IPS-20b (cell line): Measurements from ENCODE around the gene FZR1.

Source experiments
- H3K27ac ChIP-seq: one replicate; pipeline ENCODE4 v1.5.1; 2013; ENCODE audit warnings: low read length
- H3K27me3 ChIP-seq: 2 replicates; pipeline ENCODE4 v1.6.1; 2013; ENCODE audit warnings: mild to moderate bottlenecking, low read length, inconsistent platforms; ENCODE audit not compliant: insufficient read depth
- H3K36me3 ChIP-seq: 2 replicates; pipeline ENCODE4 v1.6.1; 2013; ENCODE audit warnings: low read depth, mild to moderate bottlenecking, inconsistent platforms, low read length, moderate library complexity; ENCODE audit not compliant: insufficient read depth
- H3K4me1 ChIP-seq: 2 replicates; pipeline ENCODE4 v1.6.1; 2013; ENCODE audit warnings: mild to moderate bottlenecking, control low read depth, inconsistent platforms, low read length, moderate library complexity; ENCODE audit not compliant: insufficient read depth
- H3K4me3 ChIP-seq: 2 replicates; pipeline ENCODE4 v1.5.1; 2013; ENCODE audit warnings: mild to moderate bottlenecking, low read length, inconsistent platforms
- H3K9ac ChIP-seq: 2 replicates; pipeline ENCODE4 v1.6.1; 2013; ENCODE audit warnings: low read depth, mild to moderate bottlenecking, inconsistent platforms, low read length, moderate library complexity
- H3K9me3 ChIP-seq: 2 replicates; pipeline ENCODE4 v1.6.1; 2013; ENCODE audit warnings: mild to moderate bottlenecking, low read depth, low read length, inconsistent platforms; ENCODE audit not compliant: insufficient read depth

Gene FZR1

DNA sequence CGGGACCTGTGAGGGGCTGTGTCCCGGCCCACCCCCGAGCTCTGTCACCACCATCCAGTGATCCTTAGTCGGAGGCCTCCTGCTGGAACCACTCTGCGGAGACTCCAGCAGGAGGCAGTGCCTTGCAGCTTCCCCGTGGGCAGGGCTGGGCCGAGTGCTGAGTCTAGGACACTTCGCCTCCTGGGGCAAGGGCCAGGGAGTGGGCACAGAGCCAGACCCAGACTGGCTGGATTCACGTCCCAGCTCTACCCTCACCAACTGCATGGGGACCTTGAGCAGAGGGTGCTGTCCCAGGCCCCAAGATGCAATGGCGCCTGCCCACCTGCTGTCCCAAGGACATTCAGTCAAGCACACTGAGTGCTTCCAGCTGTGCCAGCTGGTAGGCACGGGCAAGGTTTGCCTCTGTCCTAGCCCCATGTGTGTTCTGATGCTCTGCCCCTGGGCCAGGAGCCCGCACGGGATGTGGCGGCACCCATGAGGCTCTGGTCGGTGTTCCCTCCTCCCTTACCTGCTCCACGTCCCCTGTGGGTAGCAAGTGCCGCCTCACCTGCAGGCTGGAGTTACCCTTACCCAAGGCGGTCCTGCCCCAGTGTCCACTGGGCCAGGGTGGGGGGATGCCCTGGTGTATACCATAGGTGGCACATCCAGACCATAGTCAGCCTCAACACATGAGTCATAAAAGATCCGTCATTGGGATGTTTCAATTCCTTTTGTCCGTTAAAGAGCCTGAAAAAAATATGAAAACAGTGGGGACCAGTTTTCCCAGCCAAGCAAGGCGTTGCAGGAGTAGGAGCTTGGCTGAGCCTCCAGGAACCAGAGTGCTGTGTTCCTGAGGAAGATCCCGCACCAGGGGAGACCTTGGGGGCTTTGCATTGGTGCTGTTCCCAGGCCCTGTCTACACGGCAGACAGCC, 7.4 kb downstream of the FZR1 start:
- no peak overlapping the region for H3K4me3 ChIP-seq
- peaks cover 18% of the 10 kb centered on the region for H3K36me3 ChIP-seq
- H3K27me3 ChIP-seq: no peaks in the 10 kb centered on the region
- H3K9me3 ChIP-seq: no peaks in the 10 kb centered on the region
- H3K27ac ChIP-seq: no peak overlapping the region
- peaks cover 6% of the 10 kb centered on the region for H3K4me1 ChIP-seq
- no peak overlapping the region; the same call in 1 of the 2 replicates for H3K9ac ChIP-seq

DNA sequence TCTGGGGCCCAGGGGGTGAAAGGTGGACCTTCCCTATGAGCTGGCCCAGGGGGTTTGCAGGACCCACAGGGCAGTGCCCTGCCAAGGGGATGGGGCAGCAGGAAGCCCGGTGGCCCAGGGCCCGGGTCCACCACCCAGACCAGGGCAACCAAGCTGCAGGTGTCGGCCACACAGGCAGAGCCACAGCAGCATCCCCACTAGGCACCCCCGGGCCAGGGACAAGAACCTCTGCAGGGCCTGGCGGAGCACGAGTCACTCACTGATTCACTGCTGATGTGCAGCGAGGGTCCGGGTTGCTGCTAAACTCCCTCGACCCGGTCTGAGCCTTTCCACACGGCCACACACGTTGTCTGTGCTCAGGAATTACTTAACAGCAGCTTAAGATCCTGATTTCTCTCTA, 8.8 kb downstream of the FZR1 start:
- H3K4me1 ChIP-seq: peaks cover 13% of the 10 kb centered on the region
- H3K9ac ChIP-seq: no peak overlapping the region

GRCh38 chr19:3515891-3516422, 9.8 kb downstream of the FZR1 start:
- H3K9ac ChIP-seq: no peak overlapping the region
- H3K4me3 ChIP-seq: no peak overlapping the region
- peaks cover 13% of the 10 kb centered on the region for H3K4me1 ChIP-seq
- H3K9me3 ChIP-seq: no peaks in the 10 kb centered on the region
- H3K36me3 ChIP-seq: 0 out of 2 replicates have a peak, but pooled peaks cover 4% of the 10 kb centered on the region
- H3K27me3 ChIP-seq: no peaks in the 10 kb centered on the region
- H3K27ac ChIP-seq: no peak overlapping the region

More for the DNA sequence above, 8.8 kb downstream of the FZR1 start:
- H3K36me3 ChIP-seq: peaks cover 13% of the 10 kb centered on the region; the same call in 1 of the 2 replicates
- no peaks in the 10 kb centered on the region for H3K27me3 ChIP-seq
- no peaks in the 10 kb centered on the region for H3K9me3 ChIP-seq
- no peak overlapping the region for H3K4me3 ChIP-seq
- no peak overlapping the region for H3K27ac ChIP-seq

- no peak overlapping the region for H3K4me3 ChIP-seq
- H3K9ac ChIP-seq: no peak overlapping the region
- peaks cover 13% of the 10 kb centered on the region for H3K4me1 ChIP-seq
- H3K9me3 ChIP-seq: no peaks in the 10 kb centered on the region
- H3K36me3 ChIP-seq: no peaks in the 10 kb centered on the region
- no peaks in the 10 kb centered on the region for H3K27me3 ChIP-seq
- H3K27ac ChIP-seq: no peak overlapping the region
These were observed 10.6 kb downstream of the FZR1 start for GRCh38 chr19:3516675-3517207.

- H3K36me3 ChIP-seq: no peaks in the 10 kb centered on the region
- no peak overlapping the region for H3K4me3 ChIP-seq
- H3K27ac ChIP-seq: no peak overlapping the region
- H3K27me3 ChIP-seq: no peaks in the 10 kb centered on the region
- no peak overlapping the region for H3K9ac ChIP-seq
- peaks cover 13% of the 10 kb centered on the region for H3K4me1 ChIP-seq
- no peaks in the 10 kb centered on the region for H3K9me3 ChIP-seq
These were observed 11.5 kb downstream of the FZR1 start for GRCh38 chr19:3517638-3518037.

GRCh38 chr19:3518255-3518654, 12.1 kb downstream of the FZR1 start:
- H3K4me1 ChIP-seq: peaks cover 13% of the 10 kb centered on the region
- no peaks in the 10 kb centered on the region for H3K27me3 ChIP-seq
- H3K36me3 ChIP-seq: no peaks in the 10 kb centered on the region
- H3K27ac ChIP-seq: no peak overlapping the region
- no peaks in the 10 kb centered on the region for H3K9me3 ChIP-seq
- peak overlapping the region; percentile 41; the same call in 1 of the 2 replicates for H3K4me3 ChIP-seq
- H3K9ac ChIP-seq: peak overlapping the region; percentile 38

DNA sequence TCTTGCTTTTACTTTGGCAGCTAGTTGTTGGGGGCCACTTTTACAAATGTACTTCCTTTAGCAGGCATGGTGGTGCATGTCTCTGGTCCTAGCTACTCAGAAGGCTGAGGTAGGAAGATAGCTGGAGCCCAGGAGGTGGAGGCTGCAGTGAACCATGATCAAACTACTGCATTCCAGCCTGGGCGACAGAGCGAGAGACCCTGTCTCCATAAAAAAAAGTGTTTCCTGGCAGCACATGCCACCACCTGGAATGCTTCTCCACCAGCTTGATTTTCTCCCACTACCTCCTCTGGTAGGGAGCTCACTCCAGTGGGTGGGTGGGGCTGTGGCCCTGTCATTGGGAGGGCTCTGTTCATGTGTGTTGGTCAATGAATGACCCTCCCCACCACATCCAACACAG, 12.5 kb downstream of the FZR1 start:
- Histone ChIP-seq H3K4me3 (peak overlapping the region; percentile 41; the same call in 1 of the 2 replicates), H3K36me3 (no peaks in the 10 kb centered on the region), H3K9ac (peak overlapping the region; percentile 38), H3K9me3 (no peaks in the 10 kb centered on the region), H3K27me3 (no peaks in the 10 kb centered on the region), H3K4me1 (peaks cover 13% of the 10 kb centered on the region), H3K27ac (no peak overlapping the region)

DNA sequence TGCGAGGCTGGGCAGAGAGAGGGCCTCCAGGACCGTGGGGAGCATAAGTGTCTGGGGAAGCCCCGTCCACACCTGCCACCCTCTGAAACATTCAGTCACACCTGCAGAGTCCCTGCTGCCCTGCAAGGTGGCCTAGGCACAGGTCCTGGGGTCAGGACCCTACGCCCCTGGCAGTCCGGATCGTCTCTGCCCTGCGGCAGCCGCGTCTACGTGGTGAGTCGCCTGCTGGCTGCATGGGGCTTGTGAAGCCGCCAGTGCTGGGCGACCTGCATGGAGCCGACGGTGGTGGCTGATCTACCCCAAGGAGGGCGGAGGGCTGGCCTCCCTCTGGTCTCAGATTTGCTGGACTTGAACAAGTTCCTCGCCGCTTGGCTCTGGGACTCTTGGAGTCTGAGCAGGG, 13.0 kb downstream of the FZR1 start:
- Histone ChIP-seq H3K9me3 (no peaks in the 10 kb centered on the region), H3K27ac (no peak overlapping the region), H3K36me3 (no peaks in the 10 kb centered on the region), H3K4me1 (peaks cover 13% of the 10 kb centered on the region), H3K4me3 (no peak overlapping the region), H3K9ac (peak overlapping the region; percentile 38; the same call in 1 of the 2 replicates), H3K27me3 (no peaks in the 10 kb centered on the region)

DNA sequence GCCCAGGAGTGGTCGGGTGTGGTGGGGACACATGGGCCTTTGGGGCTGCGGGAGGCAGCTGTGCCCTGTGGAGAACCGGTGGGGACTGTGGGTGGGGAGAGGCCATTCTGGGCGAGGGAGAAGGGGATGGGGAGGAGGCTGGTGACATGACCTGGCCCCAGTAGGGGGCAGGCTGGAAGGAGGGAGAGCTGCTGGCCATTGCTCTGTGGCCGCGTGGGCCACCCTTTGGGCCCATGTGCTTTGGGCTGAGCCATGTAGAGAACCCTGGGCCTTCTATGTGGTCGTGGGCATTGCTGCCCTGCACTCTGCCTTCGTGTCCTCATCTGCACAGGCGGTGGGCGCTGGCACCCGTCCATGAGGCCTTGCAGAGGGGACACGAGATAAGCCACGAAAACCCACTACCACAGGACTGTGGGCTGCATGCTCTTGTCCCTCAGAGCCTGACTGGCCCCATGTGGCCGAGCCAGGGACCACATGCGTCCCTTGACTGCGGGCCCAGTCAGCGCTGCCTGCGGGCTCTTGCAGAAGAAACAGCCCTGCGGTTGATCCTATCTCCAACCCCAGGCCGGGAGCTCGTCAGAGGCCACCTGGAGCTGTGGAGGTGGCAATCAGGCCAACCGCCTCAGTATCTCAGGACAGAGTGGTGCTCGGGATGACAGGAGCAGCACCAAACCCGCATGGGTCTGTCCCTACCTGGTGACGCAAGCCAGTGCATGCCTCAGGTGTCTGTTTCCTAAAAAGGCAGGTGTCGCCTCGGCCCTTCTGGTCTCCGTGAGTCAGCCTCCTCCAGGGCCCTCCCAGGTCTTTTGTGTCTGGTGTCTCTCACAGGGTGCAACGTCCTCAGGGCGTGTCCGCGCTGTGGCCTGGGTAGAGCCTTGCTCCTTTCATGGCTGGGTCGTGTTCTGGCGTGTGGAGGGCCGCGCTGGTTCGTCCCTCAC, 14.3 kb downstream of the FZR1 start:
- peaks cover 7% of the 10 kb centered on the region; the same call in 1 of the 2 replicates for H3K36me3 ChIP-seq
- no peak overlapping the region for H3K27ac ChIP-seq
- H3K4me1 ChIP-seq: peaks cover 13% of the 10 kb centered on the region
- H3K4me3 ChIP-seq: no peak overlapping the region
- no peaks in the 10 kb centered on the region for H3K9me3 ChIP-seq
- H3K27me3 ChIP-seq: no peaks in the 10 kb centered on the region
- H3K9ac ChIP-seq: no peak overlapping the region

- Histone ChIP-seq H3K4me1 (peaks cover 10% of the 10 kb centered on the region), H3K4me3 (no peak overlapping the region), H3K36me3 (peaks cover 7% of the 10 kb centered on the region; the same call in 1 of the 2 replicates), H3K9ac (no peak overlapping the region), H3K27ac (no peak overlapping the region), H3K27me3 (no peaks in the 10 kb centered on the region), H3K9me3 (no peaks in the 10 kb centered on the region)
These were observed 15.0 kb downstream of the FZR1 start for GRCh38 chr19:3521104-3521445.
